Peyer's patch (tissue), 4 donors: Measurements from ENCODE around the gene DNAJC21. TPM values are rescaled to one million over a fixed set of nuclear protein-coding genes. Genes with fewer than 3 reads are reported as not detected.
A peak's percentile ranks its signal among the peaks of the same experiment; 100 is the strongest.

ENCODE experiments used
- DNase-seq, 3 donors: peaks; one replicate each; pipeline ENCODE4 v3.0.0-alpha.2; 2017 to 2019
- H3K27ac ChIP-seq, 4 donors: fragments of 200-600 bp; sonication (generic); one replicate each; pipeline ENCODE4 v1.5.1; 2016 to 2019
- H3K27me3 ChIP-seq, 2 donors: fragments of 200-600 bp; sonication (generic); one replicate each; pipeline ENCODE4 v1.5.1; 2019
- H3K36me3 ChIP-seq, 3 donors: fragments of 200-600 bp; sonication (generic); one replicate each; pipeline ENCODE4 v1.5.1; 2016 to 2019
- H3K4me1 ChIP-seq, 4 donors: fragments of 200-600 bp; sonication (generic); one replicate each; pipeline ENCODE4 v1.5.1; 2016 to 2019
- H3K4me3 ChIP-seq, 4 donors: fragments of 200-600 bp; sonication (generic); 1 replicate in 3 of 4; 2 replicates in 1 of 4; pipeline ENCODE4 v1.5.1; 2016 to 2019; ENCODE audit warnings: mild to moderate bottlenecking in 1 of 4
- H3K9me3 ChIP-seq, 4 donors: fragments of 200-600 bp; sonication (generic); one replicate each; pipeline ENCODE4 v1.5.1; 2016 to 2019; ENCODE audit warnings: mild to moderate bottlenecking in 1 of 4
- CTCF ChIP-seq, 6 experiments: fragments of 450-650 bp in 4 of 6; fragments of 200-600 bp in 2 of 6; sonication (generic) in 1 of 6; IDR thresholded peaks; one replicate each; pipeline ENCODE4 v1.5.1; 2017 to 2019; ENCODE audit warnings: antibody characterized with exemption in 6 of 6, mild to moderate bottlenecking in 3 of 6, moderate library complexity in 1 of 6
- POLR2A ChIP-seq, 2 donors: fragments of 450-650 bp; IDR thresholded peaks; one replicate each; pipeline ENCODE4 v1.5.1; 2017; ENCODE audit warnings: antibody characterized with exemption in 2 of 2, mild to moderate bottlenecking in 2 of 2, moderate library complexity in 2 of 2
- total RNA-seq, 4 donors: library from RNA; depleted of rRNA; stranded (reverse); fragments of >200 nt; gene quantifications; one replicate each; pipeline ENCODE4 v1.1.0, GENCODE V29; 2016

DNAJC21 gene
- total RNA-seq, 4 donors from 2014 or later = 17.5 to 64.4 (median 32.2) TPM

GRCh38 chr5:34892414-34892813 is 36.9 kb upstream of the DNAJC21 start:
- no peak overlapping the region for H3K27ac ChIP-seq
- no peak for DNase-seq
- TF ChIP-seq POLR2A (IDR thresholded peaks at IDR 0.05) (no peak), CTCF (IDR thresholded peaks at IDR 0.05) (no peak)

GRCh38 chr5:34894716-34895115 is 34.6 kb upstream of the DNAJC21 start:
- H3K36me3 ChIP-seq = no peaks in the 10 kb centered on the region
- TF ChIP-seq POLR2A (IDR thresholded peaks at IDR 0.05) = no peak
- no peak for TF ChIP-seq CTCF (IDR thresholded peaks at IDR 0.05)

More at GRCh38 chr5:34892414-34892813, 36.9 kb upstream of the DNAJC21 start:
- Histone ChIP-seq H3K36me3 (no peaks in the 10 kb centered on the region), H3K4me3 (no peak overlapping the region), H3K27me3 (no peaks in the 10 kb centered on the region), H3K4me1 (no peaks in the 10 kb centered on the region), H3K9me3 (no peaks in the 10 kb centered on the region)

GRCh38 chr5:34895641-34896419 is 33.5 kb upstream of the DNAJC21 start:
- no peaks in the 10 kb centered on the region for H3K36me3 ChIP-seq
- TF ChIP-seq POLR2A (IDR thresholded peaks at IDR 0.05) (no peak), CTCF (IDR thresholded peaks at IDR 0.05) (no peak)
- H3K4me1 ChIP-seq = no peaks in the 10 kb centered on the region
- no peak overlapping the region for H3K4me3 ChIP-seq
- H3K9me3 ChIP-seq = no peaks in the 10 kb centered on the region
- DNase-seq = no peak
- H3K27ac ChIP-seq = no peak overlapping the region
- H3K27me3 ChIP-seq = no peaks in the 10 kb centered on the region

More at GRCh38 chr5:34894716-34895115, 34.6 kb upstream of the DNAJC21 start:
- no peak for DNase-seq
- no peaks in the 10 kb centered on the region for H3K27me3 ChIP-seq
- no peak overlapping the region for H3K4me3 ChIP-seq
- no peaks in the 10 kb centered on the region for H3K9me3 ChIP-seq
- no peak overlapping the region for H3K27ac ChIP-seq
- no peaks in the 10 kb centered on the region for H3K4me1 ChIP-seq

DNA sequence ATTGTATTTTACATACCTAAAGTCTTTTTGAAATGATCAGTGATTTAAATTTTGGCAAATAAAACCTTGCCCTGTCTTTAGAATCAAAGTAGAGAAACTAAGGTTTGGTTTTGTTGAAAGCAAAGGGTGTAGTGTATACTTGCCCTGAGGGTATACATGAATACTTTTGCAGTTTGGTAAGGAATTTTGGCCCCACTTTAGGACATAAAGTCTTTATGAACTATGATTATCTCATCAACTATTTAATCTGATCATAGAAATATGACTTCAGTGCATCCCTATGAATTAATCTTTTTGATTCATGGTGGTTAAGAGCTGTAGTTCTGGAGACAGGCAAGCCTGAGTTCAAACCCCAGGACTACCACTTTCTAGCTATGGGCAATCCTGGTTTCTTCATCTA is 31.7 kb upstream of the DNAJC21 start:
- no peaks in the 10 kb centered on the region for H3K27me3 ChIP-seq

DNA sequence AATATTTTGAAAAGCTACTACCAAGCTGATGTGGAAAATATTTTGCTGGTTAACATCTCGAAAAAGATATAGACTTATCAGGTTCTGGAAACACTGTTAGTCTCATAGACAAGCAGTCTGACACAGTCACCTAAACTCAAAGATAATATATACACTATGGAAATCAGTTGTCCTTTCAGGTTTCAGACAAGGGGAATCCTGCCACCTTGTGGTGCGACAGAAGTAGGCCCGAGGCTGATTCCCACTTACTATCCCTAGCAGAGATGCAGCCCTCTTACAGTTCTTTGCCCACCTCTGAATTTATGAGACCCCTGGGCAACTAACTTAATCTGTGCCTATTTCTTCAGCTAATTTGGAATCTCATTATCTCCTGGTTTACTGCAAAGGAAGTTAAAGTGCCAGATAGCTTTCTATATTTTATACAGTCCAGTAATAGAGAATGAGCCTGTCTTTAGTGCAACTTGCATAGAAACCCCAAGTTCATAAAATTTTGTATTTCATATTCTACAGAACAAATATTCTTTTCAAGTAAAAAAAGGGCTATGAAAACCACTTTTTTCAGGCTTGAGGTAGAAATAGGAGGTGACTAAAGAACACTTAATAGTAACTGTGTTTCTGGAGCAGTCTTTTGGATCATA is 31.0 kb upstream of the DNAJC21 start:
- Histone ChIP-seq H3K36me3 (no peaks in the 10 kb centered on the region), H3K4me1 (no peaks in the 10 kb centered on the region), H3K9me3 (no peaks in the 10 kb centered on the region), H3K4me3 (no peak overlapping the region), H3K27ac (no peak overlapping the region), H3K27me3 (no peaks in the 10 kb centered on the region)
- TF ChIP-seq CTCF (IDR thresholded peaks at IDR 0.05) = peak; percentile 53 to 87 (median 78)
- no peak for TF ChIP-seq POLR2A (IDR thresholded peaks at IDR 0.05)
- DNase-seq = peak; percentile 40 to 84 (median 57)

More for the DNA sequence above, 31.7 kb upstream of the DNAJC21 start:
- no peaks in the 10 kb centered on the region for H3K4me1 ChIP-seq
- TF ChIP-seq CTCF (IDR thresholded peaks at IDR 0.05) (no peak), POLR2A (IDR thresholded peaks at IDR 0.05) (no peak)
- no peak for DNase-seq
- H3K27ac ChIP-seq = no peak overlapping the region
- no peak overlapping the region for H3K4me3 ChIP-seq
- H3K36me3 ChIP-seq = no peaks in the 10 kb centered on the region
- no peaks in the 10 kb centered on the region for H3K9me3 ChIP-seq
